WTC11 (cell line): Measurements from ENCODE around the gene SLC8A3. TPM values are rescaled to one million over a fixed set of nuclear protein-coding genes. Genes with fewer than 3 reads are reported as not detected.

Experiments
- ATAC-seq: fragments of 200-7000 bp; cut with Tn5 transposase; 2 replicates; pipeline ENCODE4 v1.10.0; 2021; ENCODE audit warnings: mild to moderate bottlenecking, moderate library complexity
- CTCF ChIA-PET: fragments of 300-600 bp; sonication (Branson Sonifier 250); formaldehyde crosslinking; loops from one replicate; lab custom pipeline; 2021; ENCODE audit warnings: antibody characterized with exemption; lab: Charles Lee
- POLR2A ChIA-PET: fragments of 350-600 bp; sonication (Branson Sonifier 250); formaldehyde crosslinking; loops from one replicate; lab custom pipeline; 2021; ENCODE audit warnings: antibody characterized with exemption; lab: Charles Lee
- DNase-seq: peaks from one replicate; pipeline ENCODE4 v3.0.0; 2021; ENCODE audit warnings: low spot score
- H3K27ac Mint-ChIP-seq: 2 replicates; pipeline ENCODE4 v1.8.0; 2021; ENCODE audit warnings: mixed read lengths
- H3K27me3 Mint-ChIP-seq: 2 replicates; pipeline ENCODE4 v1.8.0; 2021; ENCODE audit warnings: low read depth, mild to moderate bottlenecking, moderate library complexity, mixed read lengths
- H3K36me3 Mint-ChIP-seq: 2 replicates; pipeline ENCODE4 v1.8.0; 2021; ENCODE audit warnings: mixed read lengths
- H3K4me1 Mint-ChIP-seq: 2 replicates; pipeline ENCODE4 v1.8.0; 2022; ENCODE audit warnings: mixed read lengths
- H3K4me3 Mint-ChIP-seq: 2 replicates; pipeline ENCODE4 v1.8.0; 2021; ENCODE audit warnings: mild to moderate bottlenecking, moderate library complexity, mixed read lengths
- H3K9me3 Mint-ChIP-seq: 2 replicates; pipeline ENCODE4 v1.8.0; 2021; ENCODE audit warnings: mixed read lengths
- CREM ChIP-seq: sonication (generic); formaldehyde crosslinking; IDR thresholded peaks from 2 replicates; pipeline ENCODE4 v1.8.1; 2022; ENCODE audit warnings: mild to moderate bottlenecking, missing genetic modification reagents, moderate library complexity
- OVOL2 ChIP-seq: fragments of 250-450 bp; sonication (Bioruptor Pico); IDR thresholded peaks from 2 replicates; pipeline ENCODE4 v1.9.0; 2021; ENCODE audit warnings: mild to moderate bottlenecking, borderline replicate concordance
- ZBTB21 ChIP-seq: sonication (generic); formaldehyde crosslinking; IDR thresholded peaks from 2 replicates; pipeline ENCODE4 v1.8.1; 2023; ENCODE audit warnings: mild to moderate bottlenecking, missing genetic modification reagents, borderline replicate concordance
- total RNA-seq: library from RNA; stranded (reverse); gene quantifications from 3 replicates; pipeline ENCODE4 v1.2.3, GENCODE V29; 2021
- TF ChIP-seq, protein P1 (sequence below): sonication (generic); formaldehyde crosslinking; IDR thresholded peaks from 2 replicates; pipeline ENCODE4 v1.8.0; 2022; ENCODE audit warnings: mild to moderate bottlenecking, missing genetic modification reagents
- TF ChIP-seq, protein P2 (sequence below): sonication (generic); formaldehyde crosslinking; IDR thresholded peaks from 2 replicates; pipeline ENCODE4 v1.8.1; 2023; ENCODE audit warnings: mild to moderate bottlenecking, missing genetic modification reagents
- TF ChIP-seq, protein P3 (sequence below): sonication (generic); formaldehyde crosslinking; IDR thresholded peaks from 2 replicates; pipeline ENCODE4 v1.8.0; 2023; ENCODE audit warnings: missing genetic modification reagents, mild to moderate bottlenecking, borderline replicate concordance
- TF ChIP-seq, protein P4 (sequence below): sonication (generic); formaldehyde crosslinking; IDR thresholded peaks from 2 replicates; pipeline ENCODE4 v1.8.1; 2023; ENCODE audit warnings: mild to moderate bottlenecking, missing genetic modification reagents, moderate library complexity
- TF ChIP-seq, protein P5 (sequence below): fragments of 250-450 bp; sonication (Bioruptor Pico); IDR thresholded peaks from 2 replicates; pipeline ENCODE4 v1.9.0; 2021; ENCODE audit warnings: mild to moderate bottlenecking
- TF ChIP-seq, protein P6 (sequence below): sonication (generic); formaldehyde crosslinking; conservative IDR thresholded peaks from 2 replicates; pipeline ENCODE4 v1.8.1; 2023; ENCODE audit warnings: mild to moderate bottlenecking, low read depth, missing genetic modification reagents, moderate library complexity
- TF ChIP-seq, protein P7 (sequence below): fragments of 250-450 bp; sonication (Bioruptor Pico); IDR thresholded peaks from 2 replicates; pipeline ENCODE4 v1.9.0; 2021; ENCODE audit warnings: mild to moderate bottlenecking
- TF ChIP-seq, protein P8 (sequence below): sonication (generic); formaldehyde crosslinking; IDR thresholded peaks from 2 replicates; pipeline ENCODE4 v1.8.1; 2022; ENCODE audit warnings: missing genetic modification reagents, borderline replicate concordance
- TF ChIP-seq, protein P9 (sequence below): sonication (generic); formaldehyde crosslinking; IDR thresholded peaks from 2 replicates; pipeline ENCODE4 v1.8.1; 2022; ENCODE audit warnings: low read depth, mild to moderate bottlenecking, moderate library complexity, missing genetic modification reagents, borderline replicate concordance
- TF ChIP-seq, protein P10 (sequence below): sonication (generic); formaldehyde crosslinking; IDR thresholded peaks from 2 replicates; pipeline ENCODE4 v1.8.1; 2023; ENCODE audit warnings: mild to moderate bottlenecking, moderate library complexity, missing genetic modification reagents

The SLC8A3 gene
- total RNA-seq, 1 experiment from 2014 or later, result 0.63 TPM

DNA sequence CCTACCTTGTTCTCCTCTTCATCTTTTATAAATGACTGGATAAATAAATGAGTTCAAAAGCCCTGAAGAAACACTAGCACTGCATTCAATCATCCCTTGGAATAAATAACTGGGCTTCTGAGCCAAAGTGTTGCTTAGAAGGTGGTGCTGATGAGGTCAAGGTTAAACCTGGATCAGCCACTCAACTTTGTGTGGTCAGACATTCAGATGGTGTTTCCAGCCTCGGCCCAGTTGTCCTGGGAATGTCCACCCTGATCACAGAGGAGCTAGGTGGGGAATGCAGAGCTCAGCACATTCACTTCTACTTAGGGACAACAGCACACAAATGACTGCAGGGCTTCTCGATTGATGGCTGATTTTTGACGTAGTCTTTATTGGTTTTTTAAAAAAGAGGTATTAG is 88.7 kb downstream of the SLC8A3 start (continued):
- TF ChIP-seq, protein P1, sequence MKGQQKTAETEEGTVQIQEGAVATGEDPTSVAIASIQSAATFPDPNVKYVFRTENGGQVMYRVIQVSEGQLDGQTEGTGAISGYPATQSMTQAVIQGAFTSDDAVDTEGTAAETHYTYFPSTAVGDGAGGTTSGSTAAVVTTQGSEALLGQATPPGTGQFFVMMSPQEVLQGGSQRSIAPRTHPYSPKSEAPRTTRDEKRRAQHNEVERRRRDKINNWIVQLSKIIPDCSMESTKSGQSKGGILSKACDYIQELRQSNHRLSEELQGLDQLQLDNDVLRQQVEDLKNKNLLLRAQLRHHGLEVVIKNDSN (CRISPR knock-in tag), result no peak
- TF ChIP-seq, protein P2, sequence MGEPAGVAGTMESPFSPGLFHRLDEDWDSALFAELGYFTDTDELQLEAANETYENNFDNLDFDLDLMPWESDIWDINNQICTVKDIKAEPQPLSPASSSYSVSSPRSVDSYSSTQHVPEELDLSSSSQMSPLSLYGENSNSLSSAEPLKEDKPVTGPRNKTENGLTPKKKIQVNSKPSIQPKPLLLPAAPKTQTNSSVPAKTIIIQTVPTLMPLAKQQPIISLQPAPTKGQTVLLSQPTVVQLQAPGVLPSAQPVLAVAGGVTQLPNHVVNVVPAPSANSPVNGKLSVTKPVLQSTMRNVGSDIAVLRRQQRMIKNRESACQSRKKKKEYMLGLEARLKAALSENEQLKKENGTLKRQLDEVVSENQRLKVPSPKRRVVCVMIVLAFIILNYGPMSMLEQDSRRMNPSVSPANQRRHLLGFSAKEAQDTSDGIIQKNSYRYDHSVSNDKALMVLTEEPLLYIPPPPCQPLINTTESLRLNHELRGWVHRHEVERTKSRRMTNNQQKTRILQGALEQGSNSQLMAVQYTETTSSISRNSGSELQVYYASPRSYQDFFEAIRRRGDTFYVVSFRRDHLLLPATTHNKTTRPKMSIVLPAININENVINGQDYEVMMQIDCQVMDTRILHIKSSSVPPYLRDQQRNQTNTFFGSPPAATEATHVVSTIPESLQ (CRISPR knock-in tag), result no peak

DNA sequence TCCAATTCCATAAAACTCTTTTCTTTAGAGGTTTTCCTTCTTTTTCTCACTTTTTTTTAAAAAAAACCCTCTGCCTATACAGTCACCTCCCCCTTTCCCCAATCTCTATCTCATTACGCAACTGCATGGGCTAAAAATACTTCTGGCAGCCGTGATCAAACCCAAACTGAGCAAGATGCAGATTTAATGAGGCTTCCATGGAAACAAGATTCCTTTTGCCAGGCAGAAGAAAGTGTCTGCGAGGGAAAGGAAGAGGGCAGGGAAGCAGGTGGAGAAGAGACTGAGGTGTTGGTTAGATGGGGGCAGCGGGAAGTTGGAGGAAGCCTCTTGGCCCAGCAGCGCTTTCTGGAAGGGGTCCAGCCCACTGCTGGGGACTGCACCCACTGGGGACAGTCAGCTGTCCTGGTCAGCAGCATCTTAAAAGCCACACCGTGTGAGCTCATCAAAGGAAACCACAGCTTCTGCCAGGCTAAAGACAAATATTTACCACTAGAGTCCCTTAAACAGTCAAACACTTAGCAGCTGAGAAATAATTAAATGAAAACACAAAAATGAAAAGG is 90.4 kb downstream of the SLC8A3 start:
- ATAC-seq (no peak), DNase-seq (no peak)
- TF ChIP-seq, protein P3, sequence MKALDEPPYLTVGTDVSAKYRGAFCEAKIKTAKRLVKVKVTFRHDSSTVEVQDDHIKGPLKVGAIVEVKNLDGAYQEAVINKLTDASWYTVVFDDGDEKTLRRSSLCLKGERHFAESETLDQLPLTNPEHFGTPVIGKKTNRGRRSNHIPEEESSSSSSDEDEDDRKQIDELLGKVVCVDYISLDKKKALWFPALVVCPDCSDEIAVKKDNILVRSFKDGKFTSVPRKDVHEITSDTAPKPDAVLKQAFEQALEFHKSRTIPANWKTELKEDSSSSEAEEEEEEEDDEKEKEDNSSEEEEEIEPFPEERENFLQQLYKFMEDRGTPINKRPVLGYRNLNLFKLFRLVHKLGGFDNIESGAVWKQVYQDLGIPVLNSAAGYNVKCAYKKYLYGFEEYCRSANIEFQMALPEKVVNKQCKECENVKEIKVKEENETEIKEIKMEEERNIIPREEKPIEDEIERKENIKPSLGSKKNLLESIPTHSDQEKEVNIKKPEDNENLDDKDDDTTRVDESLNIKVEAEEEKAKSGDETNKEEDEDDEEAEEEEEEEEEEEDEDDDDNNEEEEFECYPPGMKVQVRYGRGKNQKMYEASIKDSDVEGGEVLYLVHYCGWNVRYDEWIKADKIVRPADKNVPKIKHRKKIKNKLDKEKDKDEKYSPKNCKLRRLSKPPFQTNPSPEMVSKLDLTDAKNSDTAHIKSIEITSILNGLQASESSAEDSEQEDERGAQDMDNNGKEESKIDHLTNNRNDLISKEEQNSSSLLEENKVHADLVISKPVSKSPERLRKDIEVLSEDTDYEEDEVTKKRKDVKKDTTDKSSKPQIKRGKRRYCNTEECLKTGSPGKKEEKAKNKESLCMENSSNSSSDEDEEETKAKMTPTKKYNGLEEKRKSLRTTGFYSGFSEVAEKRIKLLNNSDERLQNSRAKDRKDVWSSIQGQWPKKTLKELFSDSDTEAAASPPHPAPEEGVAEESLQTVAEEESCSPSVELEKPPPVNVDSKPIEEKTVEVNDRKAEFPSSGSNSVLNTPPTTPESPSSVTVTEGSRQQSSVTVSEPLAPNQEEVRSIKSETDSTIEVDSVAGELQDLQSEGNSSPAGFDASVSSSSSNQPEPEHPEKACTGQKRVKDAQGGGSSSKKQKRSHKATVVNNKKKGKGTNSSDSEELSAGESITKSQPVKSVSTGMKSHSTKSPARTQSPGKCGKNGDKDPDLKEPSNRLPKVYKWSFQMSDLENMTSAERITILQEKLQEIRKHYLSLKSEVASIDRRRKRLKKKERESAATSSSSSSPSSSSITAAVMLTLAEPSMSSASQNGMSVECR (CRISPR knock-in tag), result no peak
- TF ChIP-seq, protein P4, sequence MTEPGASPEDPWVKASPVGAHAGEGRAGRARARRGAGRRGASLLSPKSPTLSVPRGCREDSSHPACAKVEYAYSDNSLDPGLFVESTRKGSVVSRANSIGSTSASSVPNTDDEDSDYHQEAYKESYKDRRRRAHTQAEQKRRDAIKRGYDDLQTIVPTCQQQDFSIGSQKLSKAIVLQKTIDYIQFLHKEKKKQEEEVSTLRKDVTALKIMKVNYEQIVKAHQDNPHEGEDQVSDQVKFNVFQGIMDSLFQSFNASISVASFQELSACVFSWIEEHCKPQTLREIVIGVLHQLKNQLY (CRISPR knock-in tag), result no peak
- TF ChIP-seq, protein P5, sequence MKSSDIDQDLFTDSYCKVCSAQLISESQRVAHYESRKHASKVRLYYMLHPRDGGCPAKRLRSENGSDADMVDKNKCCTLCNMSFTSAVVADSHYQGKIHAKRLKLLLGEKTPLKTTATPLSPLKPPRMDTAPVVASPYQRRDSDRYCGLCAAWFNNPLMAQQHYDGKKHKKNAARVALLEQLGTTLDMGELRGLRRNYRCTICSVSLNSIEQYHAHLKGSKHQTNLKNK, result no peak
- TF ChIP-seq, protein P6, sequence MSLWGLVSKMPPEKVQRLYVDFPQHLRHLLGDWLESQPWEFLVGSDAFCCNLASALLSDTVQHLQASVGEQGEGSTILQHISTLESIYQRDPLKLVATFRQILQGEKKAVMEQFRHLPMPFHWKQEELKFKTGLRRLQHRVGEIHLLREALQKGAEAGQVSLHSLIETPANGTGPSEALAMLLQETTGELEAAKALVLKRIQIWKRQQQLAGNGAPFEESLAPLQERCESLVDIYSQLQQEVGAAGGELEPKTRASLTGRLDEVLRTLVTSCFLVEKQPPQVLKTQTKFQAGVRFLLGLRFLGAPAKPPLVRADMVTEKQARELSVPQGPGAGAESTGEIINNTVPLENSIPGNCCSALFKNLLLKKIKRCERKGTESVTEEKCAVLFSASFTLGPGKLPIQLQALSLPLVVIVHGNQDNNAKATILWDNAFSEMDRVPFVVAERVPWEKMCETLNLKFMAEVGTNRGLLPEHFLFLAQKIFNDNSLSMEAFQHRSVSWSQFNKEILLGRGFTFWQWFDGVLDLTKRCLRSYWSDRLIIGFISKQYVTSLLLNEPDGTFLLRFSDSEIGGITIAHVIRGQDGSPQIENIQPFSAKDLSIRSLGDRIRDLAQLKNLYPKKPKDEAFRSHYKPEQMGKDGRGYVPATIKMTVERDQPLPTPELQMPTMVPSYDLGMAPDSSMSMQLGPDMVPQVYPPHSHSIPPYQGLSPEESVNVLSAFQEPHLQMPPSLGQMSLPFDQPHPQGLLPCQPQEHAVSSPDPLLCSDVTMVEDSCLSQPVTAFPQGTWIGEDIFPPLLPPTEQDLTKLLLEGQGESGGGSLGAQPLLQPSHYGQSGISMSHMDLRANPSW (CRISPR knock-in tag), result no peak
- TF ChIP-seq, protein P7, sequence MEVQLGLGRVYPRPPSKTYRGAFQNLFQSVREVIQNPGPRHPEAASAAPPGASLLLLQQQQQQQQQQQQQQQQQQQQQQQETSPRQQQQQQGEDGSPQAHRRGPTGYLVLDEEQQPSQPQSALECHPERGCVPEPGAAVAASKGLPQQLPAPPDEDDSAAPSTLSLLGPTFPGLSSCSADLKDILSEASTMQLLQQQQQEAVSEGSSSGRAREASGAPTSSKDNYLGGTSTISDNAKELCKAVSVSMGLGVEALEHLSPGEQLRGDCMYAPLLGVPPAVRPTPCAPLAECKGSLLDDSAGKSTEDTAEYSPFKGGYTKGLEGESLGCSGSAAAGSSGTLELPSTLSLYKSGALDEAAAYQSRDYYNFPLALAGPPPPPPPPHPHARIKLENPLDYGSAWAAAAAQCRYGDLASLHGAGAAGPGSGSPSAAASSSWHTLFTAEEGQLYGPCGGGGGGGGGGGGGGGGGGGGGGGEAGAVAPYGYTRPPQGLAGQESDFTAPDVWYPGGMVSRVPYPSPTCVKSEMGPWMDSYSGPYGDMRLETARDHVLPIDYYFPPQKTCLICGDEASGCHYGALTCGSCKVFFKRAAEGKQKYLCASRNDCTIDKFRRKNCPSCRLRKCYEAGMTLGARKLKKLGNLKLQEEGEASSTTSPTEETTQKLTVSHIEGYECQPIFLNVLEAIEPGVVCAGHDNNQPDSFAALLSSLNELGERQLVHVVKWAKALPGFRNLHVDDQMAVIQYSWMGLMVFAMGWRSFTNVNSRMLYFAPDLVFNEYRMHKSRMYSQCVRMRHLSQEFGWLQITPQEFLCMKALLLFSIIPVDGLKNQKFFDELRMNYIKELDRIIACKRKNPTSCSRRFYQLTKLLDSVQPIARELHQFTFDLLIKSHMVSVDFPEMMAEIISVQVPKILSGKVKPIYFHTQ (CRISPR knock-in tag), result no peak
- TF ChIP-seq, protein P8, sequence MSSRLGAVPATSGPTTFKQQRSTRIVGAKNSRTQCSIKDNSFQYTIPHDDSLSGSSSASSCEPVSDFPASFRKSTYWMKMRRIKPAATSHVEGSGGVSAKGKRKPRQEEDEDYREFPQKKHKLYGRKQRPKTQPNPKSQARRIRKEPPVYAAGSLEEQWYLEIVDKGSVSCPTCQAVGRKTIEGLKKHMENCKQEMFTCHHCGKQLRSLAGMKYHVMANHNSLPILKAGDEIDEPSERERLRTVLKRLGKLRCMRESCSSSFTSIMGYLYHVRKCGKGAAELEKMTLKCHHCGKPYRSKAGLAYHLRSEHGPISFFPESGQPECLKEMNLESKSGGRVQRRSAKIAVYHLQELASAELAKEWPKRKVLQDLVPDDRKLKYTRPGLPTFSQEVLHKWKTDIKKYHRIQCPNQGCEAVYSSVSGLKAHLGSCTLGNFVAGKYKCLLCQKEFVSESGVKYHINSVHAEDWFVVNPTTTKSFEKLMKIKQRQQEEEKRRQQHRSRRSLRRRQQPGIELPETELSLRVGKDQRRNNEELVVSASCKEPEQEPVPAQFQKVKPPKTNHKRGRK (CRISPR knock-in tag), result no peak
- TF ChIP-seq, protein P9, sequence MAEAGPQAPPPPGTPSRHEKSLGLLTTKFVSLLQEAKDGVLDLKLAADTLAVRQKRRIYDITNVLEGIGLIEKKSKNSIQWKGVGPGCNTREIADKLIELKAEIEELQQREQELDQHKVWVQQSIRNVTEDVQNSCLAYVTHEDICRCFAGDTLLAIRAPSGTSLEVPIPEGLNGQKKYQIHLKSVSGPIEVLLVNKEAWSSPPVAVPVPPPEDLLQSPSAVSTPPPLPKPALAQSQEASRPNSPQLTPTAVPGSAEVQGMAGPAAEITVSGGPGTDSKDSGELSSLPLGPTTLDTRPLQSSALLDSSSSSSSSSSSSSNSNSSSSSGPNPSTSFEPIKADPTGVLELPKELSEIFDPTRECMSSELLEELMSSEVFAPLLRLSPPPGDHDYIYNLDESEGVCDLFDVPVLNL (CRISPR knock-in tag), result no peak
- TF ChIP-seq OVOL2 (CRISPR knock-in tag) (no peak), CREM (CRISPR knock-in tag) (no peak), ZBTB21 (CRISPR knock-in tag) (no peak)
- TF ChIP-seq, protein P10, sequence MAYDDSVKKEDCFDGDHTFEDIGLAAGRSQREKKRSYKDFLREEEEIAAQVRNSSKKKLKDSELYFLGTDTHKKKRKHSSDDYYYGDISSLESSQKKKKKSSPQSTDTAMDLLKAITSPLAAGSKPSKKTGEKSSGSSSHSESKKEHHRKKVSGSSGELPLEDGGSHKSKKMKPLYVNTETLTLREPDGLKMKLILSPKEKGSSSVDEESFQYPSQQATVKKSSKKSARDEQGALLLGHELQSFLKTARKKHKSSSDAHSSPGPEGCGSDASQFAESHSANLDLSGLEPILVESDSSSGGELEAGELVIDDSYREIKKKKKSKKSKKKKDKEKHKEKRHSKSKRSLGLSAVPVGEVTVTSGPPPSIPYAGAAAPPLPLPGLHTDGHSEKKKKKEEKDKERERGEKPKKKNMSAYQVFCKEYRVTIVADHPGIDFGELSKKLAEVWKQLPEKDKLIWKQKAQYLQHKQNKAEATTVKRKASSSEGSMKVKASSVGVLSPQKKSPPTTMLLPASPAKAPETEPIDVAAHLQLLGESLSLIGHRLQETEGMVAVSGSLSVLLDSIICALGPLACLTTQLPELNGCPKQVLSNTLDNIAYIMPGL (CRISPR knock-in tag), result no peak
- peaks cover 31% of the 10 kb centered on the region for H3K4me1 Mint-ChIP-seq
- H3K27me3 Mint-ChIP-seq, result no peaks in the 10 kb centered on the region
- no peaks in the 10 kb centered on the region for H3K9me3 Mint-ChIP-seq
- no peak overlapping the region for H3K27ac Mint-ChIP-seq
- no peak overlapping the region for H3K4me3 Mint-ChIP-seq
- CTCF ChIA-PET, result interaction anchor here (1.3 to 4.1 kb wide), 3 partner anchors 11 to 169 kb away, joined by 3 to 29 read pairs (median 20); no protein-coding TSS in a partner anchor
- POLR2A ChIA-PET, result no interaction called here
- H3K36me3 Mint-ChIP-seq, result no peaks in the 10 kb centered on the region
